SK-N-MC (cell line): ENCODE data around the gene DNAH10.

Experiments
- EZH2 ChIP-seq: fragments of 200-600 bp; sonication (generic); IDR thresholded peaks from one replicate; pipeline ENCODE4 v1.6.1; 2017; ENCODE audit warnings: antibody characterized with exemption
- POLR2AphosphoS5 ChIP-seq: IDR thresholded peaks from 2 replicates; pipeline ENCODE4 v1.6.1; 2012; ENCODE audit warnings: mild to moderate bottlenecking, low read depth, low read length, borderline replicate concordance

DNA sequence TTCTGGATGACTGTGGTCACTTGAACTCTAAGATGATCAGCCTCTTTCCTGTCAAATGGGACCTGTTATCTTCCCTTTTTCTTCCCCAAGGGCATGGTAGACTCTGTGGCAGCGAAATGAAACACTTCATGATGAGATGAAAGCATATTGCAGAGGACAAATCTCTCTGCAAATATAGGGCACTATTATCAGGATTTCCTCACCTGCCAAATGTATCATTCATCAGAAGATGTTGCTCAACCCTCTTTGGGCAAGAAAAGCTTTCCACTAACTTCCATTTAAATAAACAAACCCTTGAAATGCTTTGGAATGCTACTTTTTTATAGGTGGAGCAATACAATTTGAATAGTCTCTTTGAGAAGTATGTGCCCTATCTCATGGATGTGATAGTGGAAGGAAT, 105.0 kb downstream of the DNAH10 start:
- TF ChIP-seq EZH2 = no peak
- no peak for TF ChIP-seq POLR2AphosphoS5
